Measurements from ENCODE around the gene SMARCD1.

The SMARCD1 gene

DNA sequence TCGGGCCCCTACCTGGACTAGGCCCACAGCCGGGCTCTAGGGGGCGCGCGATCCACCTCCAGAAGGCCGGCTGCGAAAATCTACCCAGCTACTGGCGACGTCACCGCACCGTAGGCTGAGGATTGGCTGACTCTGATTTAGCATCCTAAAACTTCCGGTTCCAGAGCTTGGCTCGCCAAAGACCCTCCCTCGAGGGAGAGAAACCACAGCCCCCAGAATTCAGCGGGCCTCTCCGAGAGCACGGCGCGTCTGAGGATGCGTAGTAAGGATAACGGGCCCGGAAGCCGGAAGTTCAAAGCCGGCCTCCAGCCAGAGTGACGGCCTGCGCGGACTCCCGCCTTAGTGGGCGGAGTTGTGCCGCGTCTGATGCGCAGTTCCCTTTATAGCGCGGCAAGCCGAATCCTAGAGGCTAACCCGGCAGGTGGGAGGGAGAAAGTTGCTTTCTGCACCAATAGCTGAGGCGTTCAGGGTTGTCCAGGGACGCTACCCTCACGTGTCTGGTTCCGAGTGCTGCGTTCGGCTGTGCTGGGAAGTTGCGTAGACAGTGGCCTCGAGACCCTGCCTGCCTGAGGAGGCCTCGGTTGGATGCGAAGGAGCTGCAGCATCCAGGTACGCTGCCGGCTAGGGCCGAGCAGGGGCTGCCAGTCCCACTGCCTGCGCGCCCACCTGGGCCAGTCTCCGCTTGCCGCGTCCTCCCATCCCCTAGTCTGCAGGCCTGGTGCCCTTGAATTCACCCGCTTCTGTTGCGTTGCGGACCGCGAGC lies 26.7 kb downstream of the SMARCD1 start, which contains the start of gene COX14:
Gene COX14 (plus strand): TSS at position 544 of the 763 bp plus-strand sequence. CDS start 7,808 bp downstream, outside the sequence.
- peak; percentile 85 for TF ChIP-seq CTCF (IDR thresholded peaks at IDR 0.05; ENCODE audit: low read depth, low read length)
- DNase-seq = peak; percentile 99
- H3K4me1 ChIP-seq = peaks cover 11% of the 10 kb centered on the region
- H3K9me3 ChIP-seq = no peaks in the 10 kb centered on the region
- H3K4me3 ChIP-seq (ENCODE audit: low read depth, low read length) = peak within 1 kb of the TSS; percentile 93
- no peaks in the 10 kb centered on the region for H3K27me3 ChIP-seq
- H3K36me3 ChIP-seq = peaks cover 4% of the 10 kb centered on the region; the same call in 1 of the 2 replicates

DNA sequence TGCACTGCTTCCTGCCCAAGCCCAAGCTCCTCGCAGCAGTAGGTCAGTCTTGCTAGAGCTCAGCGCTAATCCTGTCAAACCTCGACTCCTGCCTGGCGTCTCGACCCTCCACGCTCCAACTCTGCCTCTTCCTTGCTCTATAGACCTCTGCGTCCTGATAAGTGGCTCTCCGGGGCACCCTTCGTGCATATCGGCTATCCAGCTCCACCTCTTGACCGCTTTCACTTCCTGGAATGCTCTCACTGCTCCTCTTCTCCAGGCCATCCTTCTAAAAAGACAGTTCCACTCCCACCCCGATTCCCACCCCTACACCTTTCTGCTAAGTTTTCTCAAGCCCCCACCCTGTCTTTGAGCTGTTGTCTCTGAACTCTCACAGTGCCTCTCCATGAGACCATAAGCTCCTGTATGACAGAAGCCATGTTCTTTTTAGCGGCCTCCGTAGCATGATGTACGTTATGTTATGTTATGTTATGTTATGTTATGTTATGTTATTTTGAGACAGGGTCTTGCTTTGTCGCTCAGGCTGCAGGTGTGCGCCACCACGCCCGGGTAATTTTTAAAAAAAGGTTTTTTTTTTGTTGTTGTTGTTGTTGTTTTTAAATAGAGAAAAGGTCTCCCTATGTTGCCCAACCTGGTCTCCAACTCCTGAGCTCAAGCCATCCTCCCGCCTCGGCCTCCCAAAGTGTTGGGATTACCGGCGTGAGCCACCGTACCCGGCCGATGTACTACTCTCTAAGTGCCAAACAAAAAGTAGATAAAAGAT lies 27.5 kb downstream of the SMARCD1 start:
- H3K27me3 ChIP-seq = no peaks in the 10 kb centered on the region
- no peak for TF ChIP-seq CTCF (IDR thresholded peaks at IDR 0.05; ENCODE audit: low read depth, low read length)
- peaks cover 4% of the 10 kb centered on the region; the same call in 1 of the 2 replicates for H3K36me3 ChIP-seq
- H3K4me1 ChIP-seq = peaks cover 11% of the 10 kb centered on the region
- no peaks in the 10 kb centered on the region for H3K9me3 ChIP-seq
- DNase-seq = no peak
- peak overlapping the region; percentile 93 for H3K4me3 ChIP-seq (ENCODE audit: low read depth, low read length)

GRCh38 chr12:50117057-50117622 lies 32.0 kb downstream of the SMARCD1 start:
- H3K27me3 ChIP-seq = no peaks in the 10 kb centered on the region
- DNase-seq = no peak
- H3K36me3 ChIP-seq = peaks cover 35% of the 10 kb centered on the region
- H3K9me3 ChIP-seq = no peaks in the 10 kb centered on the region
- no peaks in the 10 kb centered on the region for H3K4me1 ChIP-seq
- no peak for TF ChIP-seq CTCF (IDR thresholded peaks at IDR 0.05; ENCODE audit: low read depth, low read length)
- no peak overlapping the region for H3K4me3 ChIP-seq (ENCODE audit: low read depth, low read length)

- Histone ChIP-seq H3K27me3 (no peaks in the 10 kb centered on the region), H3K4me1 (no peaks in the 10 kb centered on the region), H3K4me3 (ENCODE audit: low read depth, low read length) (no peak overlapping the region), H3K9me3 (no peaks in the 10 kb centered on the region), H3K36me3 (peaks cover 43% of the 10 kb centered on the region)
- no peak for TF ChIP-seq CTCF (IDR thresholded peaks at IDR 0.05; ENCODE audit: low read depth, low read length)
- DNase-seq = no peak
Observed at GRCh38 chr12:50119387-50119786, 34.2 kb downstream of the SMARCD1 start.

DNA sequence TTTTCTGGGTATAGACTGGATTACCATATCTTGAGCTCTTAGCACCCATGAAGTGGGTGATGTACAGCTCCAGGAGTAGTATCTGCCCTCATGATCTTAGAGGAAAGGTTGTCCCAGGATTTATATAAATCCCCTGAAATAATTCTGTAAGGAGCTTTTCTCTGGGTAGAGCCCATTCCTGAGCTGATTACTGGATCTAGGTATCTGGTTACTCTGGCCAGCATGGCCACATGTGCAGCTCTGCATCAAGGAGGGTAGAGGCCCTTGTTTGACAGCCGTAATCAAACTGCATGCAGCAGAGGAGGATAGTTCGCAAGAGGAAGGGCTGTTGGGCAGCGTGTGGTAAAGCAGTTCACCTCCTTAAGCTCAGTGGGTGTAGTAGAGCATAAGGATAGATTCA lies 35.4 kb downstream of the SMARCD1 start:
- Histone ChIP-seq H3K36me3 (peaks cover 43% of the 10 kb centered on the region), H3K4me1 (no peaks in the 10 kb centered on the region), H3K9me3 (no peaks in the 10 kb centered on the region), H3K27me3 (no peaks in the 10 kb centered on the region), H3K4me3 (ENCODE audit: low read depth, low read length) (no peak overlapping the region)
- no peak for DNase-seq
- no peak for TF ChIP-seq CTCF (IDR thresholded peaks at IDR 0.05; ENCODE audit: low read depth, low read length)
